Endothelial cell of umbilical vein (primary cell): ENCODE results near the gene PAK5. TPM values are rescaled to one million over a fixed set of nuclear protein-coding genes. Genes with fewer than 3 reads are reported as not detected.

Experiments
- BruUV-seq: library from RNA; stranded (reverse); fragments of 400-500 nt; replicated peaks from 2 replicates; lab custom pipeline; 2021; lab: Mats Ljungman, UMichigan
- CTCF ChIA-PET: fragments of 300-600, 350-600 bp; sonication (Branson Sonifier 250); formaldehyde crosslinking; loops from one replicate; lab custom pipeline; 2021; ENCODE audit warnings: antibody characterized with exemption, inconsistent platforms; lab: Charles Lee
- POLR2A ChIA-PET: fragments of 300-600, 350-600 bp; sonication (Branson Sonifier 250); formaldehyde crosslinking; loops from one replicate; lab custom pipeline; 2021; ENCODE audit warnings: antibody characterized with exemption, inconsistent platforms; lab: Charles Lee
- DNase-seq: peaks from one replicate; pipeline ENCODE4 v3.0.0-alpha.2; 2011; ENCODE audit warnings: low read depth, low spot score
- FAIRE-seq: peaks from 2 replicates; lab custom pipeline; 2011; peaks lifted over from hg19 to GRCh38; lab: Jason Lieb, UNC
- H2AFZ ChIP-seq: 2 replicates; pipeline ENCODE4 v1.6.0; 2012; ENCODE audit warnings: low read depth, low read length, control low read depth, inconsistent platforms
- H3K27ac ChIP-seq: 2 replicates; pipeline ENCODE4 v1.5.1; 2011; ENCODE audit warnings: low read depth, mild to moderate bottlenecking, control low read depth, low read length, moderate library complexity; ENCODE audit not compliant: insufficient read depth
- H3K27me3 ChIP-seq, 2 experiments: 2 replicates each; pipeline versions ENCODE4 v1.6.0 to v1.6.1; 2011; ENCODE audit warnings: low read length in 2 of 2, mixed read lengths in 1 of 2; ENCODE audit not compliant: control insufficient read depth in 2 of 2, insufficient read depth in 2 of 2
- H3K36me3 ChIP-seq, 2 experiments: 2 replicates in 1 of 2; 3 replicates in 1 of 2; pipeline ENCODE4 v1.5.1; 2011; ENCODE audit warnings: low read length in 2 of 2, mild to moderate bottlenecking in 1 of 2, moderate library complexity in 1 of 2; ENCODE audit not compliant: control insufficient read depth in 2 of 2, insufficient read depth in 2 of 2; ENCODE audit errors: extremely low read depth in 1 of 2
- H3K4me1 ChIP-seq: 3 replicates; pipeline ENCODE4 v1.5.1; 2011; ENCODE audit warnings: mild to moderate bottlenecking, low read length; ENCODE audit not compliant: control insufficient read depth, insufficient read depth; ENCODE audit errors: extremely low read depth
- H3K4me2 ChIP-seq: 2 replicates; pipeline ENCODE4 v1.6.1; 2011; ENCODE audit warnings: low read length, control low read depth, mixed read lengths; ENCODE audit not compliant: insufficient read depth
- H3K4me3 ChIP-seq, 3 experiments: fragments of 200-600 bp in 1 of 3; sonication (generic), shearing (Covaris generic) in 1 of 3; replicated peaks in 1 of 3; 2 replicates each; pipeline ENCODE4 v1.5.1; 2011 to 2016; ENCODE audit warnings: control low read depth in 3 of 3, low read length in 3 of 3, mild to moderate bottlenecking in 2 of 3, inconsistent platforms in 1 of 3, low read depth in 1 of 3, moderate library complexity in 1 of 3; ENCODE audit not compliant: insufficient read depth in 1 of 3
- H3K79me2 ChIP-seq: 2 replicates; pipeline ENCODE4 v1.6.0; 2012; ENCODE audit warnings: low read length, inconsistent platforms; ENCODE audit not compliant: control insufficient read depth, insufficient read depth
- H3K9ac ChIP-seq: replicated peaks from 2 replicates; pipeline ENCODE3; 2011; ENCODE audit warnings: low read length, control low read depth; ENCODE audit not compliant: insufficient read depth; ENCODE audit errors: extremely low read depth
- H3K9me1 ChIP-seq: replicated peaks from 3 replicates; pipeline ENCODE4 v1.6.0; 2011; ENCODE audit warnings: mild to moderate bottlenecking, low read length; ENCODE audit not compliant: control insufficient read depth, insufficient read depth; ENCODE audit errors: extremely low read depth
- H3K9me3 ChIP-seq: replicated peaks from 2 replicates; pipeline ENCODE4 v1.5.1; 2012; ENCODE audit warnings: low read length, inconsistent platforms; ENCODE audit not compliant: control insufficient read depth, insufficient read depth
- H4K20me1 ChIP-seq: replicated peaks from 2 replicates; pipeline ENCODE3; 2011; ENCODE audit warnings: mild to moderate bottlenecking, low read length; ENCODE audit not compliant: control insufficient read depth, insufficient read depth; ENCODE audit errors: extremely low read depth
- EZH2 ChIP-seq: IDR thresholded peaks from 2 replicates; pipeline ENCODE4 v1.6.1; 2012; ENCODE audit warnings: borderline replicate concordance, low read depth, mild to moderate bottlenecking, moderate library complexity, low read length, inconsistent platforms; ENCODE audit not compliant: severe bottlenecking
- FOS ChIP-seq: IDR thresholded peaks from 2 replicates; pipeline ENCODE4 v1.6.1; 2011; ENCODE audit warnings: mild to moderate bottlenecking, low read length, moderate library complexity, borderline replicate concordance; ENCODE audit not compliant: insufficient read depth
- GATA2 ChIP-seq: IDR thresholded peaks from 2 replicates; pipeline ENCODE4 v1.7.0; 2011; ENCODE audit warnings: low read depth, mild to moderate bottlenecking, moderate library complexity, mixed read lengths, low read length; ENCODE audit not compliant: insufficient read length, insufficient read depth
- JUN ChIP-seq: IDR thresholded peaks from 2 replicates; pipeline ENCODE4 v1.6.1; 2011; ENCODE audit warnings: borderline replicate concordance, low read depth; ENCODE audit not compliant: insufficient read length, insufficient read depth
- MYC ChIP-seq: IDR thresholded peaks from one replicate; pipeline ENCODE4 v1.6.1; 2011; ENCODE audit warnings: mild to moderate bottlenecking, low read depth, low read length
- POLR2A ChIP-seq: IDR thresholded peaks from 2 replicates; pipeline ENCODE4 v1.6.1; 2012; ENCODE audit warnings: low read depth, mild to moderate bottlenecking, control low read depth, low read length
- POLR2AphosphoS5 ChIP-seq: IDR thresholded peaks from 2 replicates; pipeline ENCODE4 v1.6.1; 2012; ENCODE audit warnings: low read depth, mild to moderate bottlenecking, control low read depth, low read length, moderate library complexity; ENCODE audit not compliant: insufficient read depth
- dilution Hi-C: fragments of 300-500 bp; cut with MboI; formaldehyde crosslinking; loops from one replicate; pipeline ENCODE4 v1.15.0; 2019; ENCODE audit warnings: low sequenced_read_pairs; ENCODE audit not compliant: extremely low pct_ligation_motif_present
- intact Hi-C: fragments of 100-400 bp; cut with micrococcal nuclease; formaldehyde crosslinking; loops from one replicate; pipeline ENCODE4 v1.10.0; 2022
- polyA plus RNA-seq, 4 experiments: library from polyadenylated mRNA; depleted of rRNA in 3 of 4; stranded (reverse) in 3 of 4; unstranded in 1 of 4; fragments of >200 nt; gene quantifications; 2 replicates each; pipeline versions ENCODE4 v1.2.1 to v1.2.3, GENCODE V29; 2011 to 2012; ENCODE audit warnings: missing spikeins in 1 of 4
- total RNA-seq: library from RNA; stranded (reverse); gene quantifications from 2 replicates; pipeline ENCODE4 v1.2.3, GENCODE V29; 2021
- TF ChIP-seq, protein P1 (sequence below), 2 donors: IDR thresholded peaks; 1 replicate in 1 of 2; 2 replicates in 1 of 2; pipeline ENCODE4 v1.5.1; 2011; ENCODE audit warnings: low read length in 2 of 2, mild to moderate bottlenecking in 2 of 2, moderate library complexity in 2 of 2, control low read depth in 1 of 2, inconsistent platforms in 1 of 2, low read depth in 1 of 2; ENCODE audit not compliant: insufficient read depth in 1 of 2; ENCODE audit errors: extremely low read depth in 1 of 2
- TF ChIP-seq, protein P2 (sequence below): IDR thresholded peaks from 2 replicates; pipeline ENCODE4 v1.6.1; 2011; ENCODE audit not compliant: insufficient read depth, insufficient read length

The PAK5 gene
- total and polyA plus RNA-seq, 2 donors (not counting 3 experiments of a cell fraction or from before 2014, with no cell fraction given), result not detected

DNA sequence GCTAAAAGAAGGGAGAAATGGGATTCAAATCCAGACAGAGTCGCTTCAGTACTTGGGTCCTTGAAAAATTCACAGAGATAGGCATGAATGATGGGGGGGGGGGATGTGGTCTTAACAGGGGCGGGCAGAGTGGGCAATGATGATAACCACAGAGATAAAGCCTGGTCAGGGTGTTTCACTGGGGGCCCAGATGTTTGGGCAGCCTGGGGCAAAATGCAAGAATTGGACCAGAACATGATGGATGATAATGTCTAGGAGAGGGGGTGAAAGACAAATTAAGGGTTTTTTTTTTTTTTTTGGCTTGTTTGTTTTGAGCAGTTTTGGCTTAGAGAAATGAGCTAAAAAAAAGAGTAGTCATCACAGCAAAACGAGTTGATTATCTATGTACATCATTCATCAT, 267.1 kb downstream of the PAK5 start:
- Histone ChIP-seq H2AFZ (no peak overlapping the region), H3K4me3 (no peak overlapping the region), H3K9me3 (no peaks in the 10 kb centered on the region), H3K4me2 (no peak overlapping the region), H3K79me2 (no peaks in the 10 kb centered on the region), H3K4me1 (no peaks in the 10 kb centered on the region), H3K27me3 (peaks cover 6 to 10% of the 10 kb centered on the region in 2 experiments), H4K20me1 (no peaks in the 10 kb centered on the region), H3K9me1 (no peaks in the 10 kb centered on the region), H3K27ac (no peak overlapping the region), H3K9ac (no peak overlapping the region), H3K36me3 (no peaks in the 10 kb centered on the region)
- FAIRE-seq (no peak), DNase-seq (no peak)
- dilution Hi-C loops (no loop called here), intact Hi-C loops (loop anchor here (2.0 kb wide), 1 partner anchor 27 kb away; no protein-coding TSS in a partner anchor)
- CTCF ChIA-PET, result interaction anchor here (0.6 to 1.0 kb wide), 3 partner anchors 329 to 1990 kb away, joined by 3 to 4 read pairs (median 3); no protein-coding TSS in a partner anchor
- TF ChIP-seq, protein P1, sequence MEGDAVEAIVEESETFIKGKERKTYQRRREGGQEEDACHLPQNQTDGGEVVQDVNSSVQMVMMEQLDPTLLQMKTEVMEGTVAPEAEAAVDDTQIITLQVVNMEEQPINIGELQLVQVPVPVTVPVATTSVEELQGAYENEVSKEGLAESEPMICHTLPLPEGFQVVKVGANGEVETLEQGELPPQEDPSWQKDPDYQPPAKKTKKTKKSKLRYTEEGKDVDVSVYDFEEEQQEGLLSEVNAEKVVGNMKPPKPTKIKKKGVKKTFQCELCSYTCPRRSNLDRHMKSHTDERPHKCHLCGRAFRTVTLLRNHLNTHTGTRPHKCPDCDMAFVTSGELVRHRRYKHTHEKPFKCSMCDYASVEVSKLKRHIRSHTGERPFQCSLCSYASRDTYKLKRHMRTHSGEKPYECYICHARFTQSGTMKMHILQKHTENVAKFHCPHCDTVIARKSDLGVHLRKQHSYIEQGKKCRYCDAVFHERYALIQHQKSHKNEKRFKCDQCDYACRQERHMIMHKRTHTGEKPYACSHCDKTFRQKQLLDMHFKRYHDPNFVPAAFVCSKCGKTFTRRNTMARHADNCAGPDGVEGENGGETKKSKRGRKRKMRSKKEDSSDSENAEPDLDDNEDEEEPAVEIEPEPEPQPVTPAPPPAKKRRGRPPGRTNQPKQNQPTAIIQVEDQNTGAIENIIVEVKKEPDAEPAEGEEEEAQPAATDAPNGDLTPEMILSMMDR (IDR thresholded peaks at IDR 0.05; ENCODE audit: extremely low read depth in 1 of 2, insufficient read depth in 1 of 2, low read depth in 1 of 2, low read length in 2 of 2), result no peak
- TF ChIP-seq POLR2AphosphoS5 (no peak), EZH2 (no peak), FOS (no peak)
- POLR2A ChIA-PET, result no interaction called here
- no TSS peak for BruUV-seq

DNA sequence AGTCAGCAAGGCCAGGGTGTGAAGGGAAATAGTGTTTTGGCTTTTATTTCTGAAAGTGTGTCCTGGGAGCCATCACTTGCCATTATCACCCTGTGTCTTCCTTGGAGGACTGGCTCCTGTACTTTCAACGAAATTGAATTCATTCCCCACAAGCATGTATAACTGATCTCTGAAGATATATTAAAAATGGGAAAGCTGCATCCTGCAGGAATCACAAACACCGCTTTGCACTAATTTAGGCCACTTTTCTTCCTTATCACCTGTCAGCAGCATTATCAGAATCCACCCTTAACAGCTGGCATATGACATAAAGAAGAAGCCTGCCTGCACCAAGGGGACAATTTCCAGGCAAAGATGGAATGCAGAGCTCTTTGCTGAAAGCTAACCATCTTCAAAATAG, 268.3 kb downstream of the PAK5 start:
- Histone ChIP-seq H3K9ac (no peak overlapping the region), H3K9me3 (no peaks in the 10 kb centered on the region), H2AFZ (no peak overlapping the region), H3K27ac (no peak overlapping the region), H3K36me3 (no peaks in the 10 kb centered on the region), H3K79me2 (no peaks in the 10 kb centered on the region), H3K4me3 (no peak overlapping the region), H3K4me1 (no peaks in the 10 kb centered on the region), H3K9me1 (no peaks in the 10 kb centered on the region), H3K4me2 (no peak overlapping the region), H4K20me1 (no peaks in the 10 kb centered on the region), H3K27me3 (peaks cover 6 to 10% of the 10 kb centered on the region in 2 experiments)
- dilution Hi-C loops (no loop called here), intact Hi-C loops (no loop called here)
- DNase-seq (no peak), FAIRE-seq (no peak)
- ChIA-PET POLR2A (no interaction called here), CTCF (interaction anchor here (1.2 to 2.6 kb wide), 2 partner anchors 39 to 162 kb away, joined by 6 to 11 read pairs; no protein-coding TSS in a partner anchor)
- no peak for TF ChIP-seq MYC
- no peak for TF ChIP-seq POLR2A
- TF ChIP-seq, protein P2, sequence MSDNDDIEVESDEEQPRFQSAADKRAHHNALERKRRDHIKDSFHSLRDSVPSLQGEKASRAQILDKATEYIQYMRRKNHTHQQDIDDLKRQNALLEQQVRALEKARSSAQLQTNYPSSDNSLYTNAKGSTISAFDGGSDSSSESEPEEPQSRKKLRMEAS, result no peak
- no peak for TF ChIP-seq POLR2AphosphoS5
- no peak for TF ChIP-seq GATA2
- TF ChIP-seq, protein P1 (IDR thresholded peaks at IDR 0.05; ENCODE audit: extremely low read depth in 1 of 2, insufficient read depth in 1 of 2, low read depth in 1 of 2, low read length in 2 of 2), result no peak
- TF ChIP-seq EZH2, result no peak
- TF ChIP-seq FOS, result no peak
- no peak for TF ChIP-seq JUN
- BruUV-seq, result no TSS peak
